ENCODE results near the gene ADAM19.

Gene ADAM19, protein sequence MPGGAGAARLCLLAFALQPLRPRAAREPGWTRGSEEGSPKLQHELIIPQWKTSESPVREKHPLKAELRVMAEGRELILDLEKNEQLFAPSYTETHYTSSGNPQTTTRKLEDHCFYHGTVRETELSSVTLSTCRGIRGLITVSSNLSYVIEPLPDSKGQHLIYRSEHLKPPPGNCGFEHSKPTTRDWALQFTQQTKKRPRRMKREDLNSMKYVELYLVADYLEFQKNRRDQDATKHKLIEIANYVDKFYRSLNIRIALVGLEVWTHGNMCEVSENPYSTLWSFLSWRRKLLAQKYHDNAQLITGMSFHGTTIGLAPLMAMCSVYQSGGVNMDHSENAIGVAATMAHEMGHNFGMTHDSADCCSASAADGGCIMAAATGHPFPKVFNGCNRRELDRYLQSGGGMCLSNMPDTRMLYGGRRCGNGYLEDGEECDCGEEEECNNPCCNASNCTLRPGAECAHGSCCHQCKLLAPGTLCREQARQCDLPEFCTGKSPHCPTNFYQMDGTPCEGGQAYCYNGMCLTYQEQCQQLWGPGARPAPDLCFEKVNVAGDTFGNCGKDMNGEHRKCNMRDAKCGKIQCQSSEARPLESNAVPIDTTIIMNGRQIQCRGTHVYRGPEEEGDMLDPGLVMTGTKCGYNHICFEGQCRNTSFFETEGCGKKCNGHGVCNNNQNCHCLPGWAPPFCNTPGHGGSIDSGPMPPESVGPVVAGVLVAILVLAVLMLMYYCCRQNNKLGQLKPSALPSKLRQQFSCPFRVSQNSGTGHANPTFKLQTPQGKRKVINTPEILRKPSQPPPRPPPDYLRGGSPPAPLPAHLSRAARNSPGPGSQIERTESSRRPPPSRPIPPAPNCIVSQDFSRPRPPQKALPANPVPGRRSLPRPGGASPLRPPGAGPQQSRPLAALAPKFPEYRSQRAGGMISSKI

DNA sequence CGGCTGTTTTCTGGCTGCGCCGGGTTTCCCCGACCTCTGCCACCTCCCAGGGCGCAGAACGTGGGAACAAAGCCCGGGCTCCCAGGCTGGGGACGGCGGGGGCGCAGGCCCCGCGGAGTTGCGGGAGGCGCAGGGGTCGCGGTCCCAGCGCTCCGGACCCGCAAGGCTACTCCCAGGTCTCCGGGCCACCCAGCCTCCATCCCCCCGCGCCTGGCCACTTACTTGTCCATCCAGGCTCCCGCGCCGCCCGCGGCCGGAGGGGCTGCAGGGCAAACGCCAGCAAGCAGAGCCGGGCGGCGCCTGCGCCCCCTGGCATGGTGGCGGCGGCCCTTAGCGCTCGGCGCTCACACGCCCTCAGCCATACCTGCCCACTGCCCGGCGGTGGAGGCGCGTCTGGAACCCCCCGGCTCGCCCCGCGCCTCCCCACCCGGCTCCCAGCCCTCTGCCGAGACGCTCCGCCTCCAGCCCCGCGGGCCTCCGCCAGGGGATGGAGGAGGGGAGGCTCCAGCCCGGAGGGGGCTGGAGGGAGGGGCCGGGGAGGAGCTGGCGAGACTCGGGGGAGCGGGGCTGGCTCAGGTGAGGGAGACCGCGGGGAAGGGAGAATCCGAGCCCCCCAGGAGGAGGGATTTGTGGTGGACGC, at the start of gene ADAM19:
Gene ADAM19 (minus strand): TSS at position 395 of the 640 bp plus-strand sequence. CDS start 79 bp downstream, at position 316.
- DNase-seq: peak; percentile 36

DNA sequence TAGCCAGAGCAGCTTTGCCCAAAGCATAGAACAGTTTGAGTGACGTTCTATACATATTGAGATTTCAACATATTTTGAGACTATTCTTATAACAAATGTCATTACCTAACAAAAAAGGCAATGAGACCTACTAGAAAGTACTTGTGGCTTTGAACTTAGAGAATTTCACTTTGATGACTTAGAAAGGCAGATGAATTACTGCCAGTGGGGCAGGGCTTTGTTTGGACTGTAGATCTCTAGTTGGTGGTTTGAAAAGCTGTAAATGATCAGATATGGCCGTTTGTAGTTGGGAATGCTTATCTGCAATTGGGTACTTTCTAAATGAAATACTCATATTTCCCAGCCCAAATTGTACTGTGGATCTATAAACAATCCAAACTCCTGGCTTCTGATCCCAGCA, 48.6 kb upstream of the ADAM19 start:
- no peak for DNase-seq

DNA sequence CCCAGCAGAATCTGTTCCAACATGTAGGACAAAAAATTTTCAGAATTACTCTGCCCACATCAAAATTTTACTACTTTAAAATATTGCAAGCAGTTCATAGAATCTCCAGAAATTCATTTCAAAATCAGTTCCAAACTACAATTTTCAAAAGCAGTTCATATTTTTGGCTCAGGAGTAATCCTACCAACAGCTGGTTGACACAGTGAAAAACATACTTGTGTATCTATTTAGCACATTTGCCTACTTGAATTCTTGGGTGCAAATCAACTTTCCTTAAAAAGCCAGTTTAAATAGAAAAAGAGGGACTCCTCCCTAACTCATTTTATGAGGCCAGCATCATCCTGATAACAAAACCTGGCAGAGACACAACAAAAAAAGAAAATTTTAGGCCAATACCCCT, 45.2 kb upstream of the ADAM19 start:
- DNase-seq: no peak

DNA sequence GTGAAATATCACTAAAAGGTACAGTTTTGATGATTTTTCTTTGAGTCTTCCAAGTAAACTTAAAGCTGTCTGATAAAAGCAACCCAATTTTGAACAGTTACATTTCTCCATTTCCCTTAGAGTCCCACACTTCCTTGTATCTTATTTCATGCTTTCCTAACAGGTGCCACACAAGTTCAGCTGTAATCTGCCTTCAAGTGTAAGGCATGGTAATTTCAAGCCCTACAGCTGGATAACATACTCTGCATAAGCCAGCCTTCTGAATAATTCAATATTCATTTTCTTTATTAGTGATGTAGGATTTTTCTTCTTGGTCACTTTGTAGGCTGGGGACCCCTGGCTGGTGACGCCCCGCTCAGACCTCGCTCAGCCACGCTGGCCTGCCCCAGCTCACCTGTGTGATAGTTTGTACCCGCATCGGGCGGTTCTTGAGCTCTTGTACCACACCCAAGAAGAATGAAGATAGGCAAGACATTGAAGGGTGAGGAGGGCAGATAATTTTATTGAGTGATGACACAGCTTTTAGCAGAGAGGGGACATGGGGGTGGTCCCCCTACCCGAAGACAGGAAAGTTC, 42.7 kb upstream of the ADAM19 start:
- no peak for DNase-seq

DNA sequence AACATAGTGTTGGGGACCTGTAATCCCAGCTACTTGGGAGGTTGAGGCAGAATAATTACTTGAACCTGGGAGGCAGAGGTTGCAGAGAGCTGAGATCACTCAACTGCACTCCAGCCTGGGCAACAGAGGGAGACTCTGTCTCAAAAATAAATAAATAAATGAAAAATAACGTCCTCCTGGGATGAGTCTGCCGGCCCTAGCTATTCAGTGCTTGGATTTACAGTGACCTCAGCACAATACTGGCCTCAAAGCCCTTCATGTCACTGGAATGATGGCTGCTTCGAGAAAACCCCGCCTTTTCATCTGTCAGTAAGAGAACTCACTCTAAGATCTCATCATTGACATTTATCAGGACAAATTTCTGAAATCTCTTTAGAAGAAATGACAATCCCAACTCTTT, 41.2 kb upstream of the ADAM19 start:
- DNase-seq: no peak

DNA sequence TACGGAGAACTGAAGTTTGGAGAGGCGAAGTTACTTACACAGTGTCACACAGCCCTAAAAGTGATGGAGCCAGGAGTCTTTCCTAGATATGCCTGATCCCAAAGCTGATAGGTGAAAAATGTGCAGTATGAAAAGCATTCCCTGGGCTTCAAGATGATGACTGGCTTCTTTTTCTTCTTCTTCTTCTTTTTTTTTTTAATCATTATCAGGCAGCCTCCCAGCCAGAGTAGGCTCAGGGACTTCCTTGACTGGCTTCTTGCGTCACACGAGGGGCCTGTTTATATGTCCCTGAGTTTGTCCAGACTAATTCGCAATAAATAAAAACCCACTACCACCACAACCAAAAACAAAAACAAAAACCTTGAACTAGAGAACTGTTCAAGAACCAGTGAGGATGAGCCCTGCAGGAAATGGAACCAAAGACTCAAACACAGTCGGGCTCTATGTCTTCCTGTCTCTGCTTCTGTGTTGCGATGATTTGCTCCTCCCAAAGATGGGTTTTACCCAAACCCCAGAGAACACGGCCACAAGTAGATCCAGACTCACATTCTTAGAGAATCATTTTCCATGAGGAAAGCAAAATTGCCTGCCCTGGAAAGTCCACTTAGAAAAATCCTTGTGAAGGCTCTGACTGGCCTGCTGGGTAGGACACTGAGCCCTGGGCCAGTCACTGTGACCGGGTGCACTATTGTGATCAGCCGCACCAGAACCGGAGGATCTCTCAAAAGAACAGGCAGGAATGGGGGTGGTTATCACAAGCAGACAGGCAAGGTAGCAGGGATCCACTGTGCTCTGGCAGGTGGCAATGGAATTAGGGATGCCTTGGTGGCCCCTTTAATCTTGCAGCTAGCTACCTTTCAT, 38.0 kb upstream of the ADAM19 start:
- DNase-seq: no peak

DNA sequence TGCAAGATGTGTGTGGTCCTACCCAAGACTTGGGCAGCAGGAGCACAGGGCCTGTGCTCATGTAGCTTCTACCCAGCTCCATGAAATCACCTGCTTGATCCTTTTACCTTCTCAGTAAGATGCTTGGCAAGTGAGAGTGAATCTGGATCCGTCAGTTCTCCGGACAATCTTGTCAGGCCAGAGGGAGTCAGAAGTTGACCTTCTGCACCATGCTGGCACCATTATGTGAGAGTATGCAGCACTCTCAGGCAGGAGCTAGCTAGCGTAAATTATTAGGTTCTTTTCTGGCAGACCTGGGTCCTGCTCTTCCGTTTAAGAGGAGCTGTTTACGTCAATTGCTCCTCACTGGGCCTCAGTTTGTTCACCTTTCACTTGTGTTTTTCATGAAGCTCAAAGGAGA, 37.0 kb upstream of the ADAM19 start:
- no peak for DNase-seq

DNA sequence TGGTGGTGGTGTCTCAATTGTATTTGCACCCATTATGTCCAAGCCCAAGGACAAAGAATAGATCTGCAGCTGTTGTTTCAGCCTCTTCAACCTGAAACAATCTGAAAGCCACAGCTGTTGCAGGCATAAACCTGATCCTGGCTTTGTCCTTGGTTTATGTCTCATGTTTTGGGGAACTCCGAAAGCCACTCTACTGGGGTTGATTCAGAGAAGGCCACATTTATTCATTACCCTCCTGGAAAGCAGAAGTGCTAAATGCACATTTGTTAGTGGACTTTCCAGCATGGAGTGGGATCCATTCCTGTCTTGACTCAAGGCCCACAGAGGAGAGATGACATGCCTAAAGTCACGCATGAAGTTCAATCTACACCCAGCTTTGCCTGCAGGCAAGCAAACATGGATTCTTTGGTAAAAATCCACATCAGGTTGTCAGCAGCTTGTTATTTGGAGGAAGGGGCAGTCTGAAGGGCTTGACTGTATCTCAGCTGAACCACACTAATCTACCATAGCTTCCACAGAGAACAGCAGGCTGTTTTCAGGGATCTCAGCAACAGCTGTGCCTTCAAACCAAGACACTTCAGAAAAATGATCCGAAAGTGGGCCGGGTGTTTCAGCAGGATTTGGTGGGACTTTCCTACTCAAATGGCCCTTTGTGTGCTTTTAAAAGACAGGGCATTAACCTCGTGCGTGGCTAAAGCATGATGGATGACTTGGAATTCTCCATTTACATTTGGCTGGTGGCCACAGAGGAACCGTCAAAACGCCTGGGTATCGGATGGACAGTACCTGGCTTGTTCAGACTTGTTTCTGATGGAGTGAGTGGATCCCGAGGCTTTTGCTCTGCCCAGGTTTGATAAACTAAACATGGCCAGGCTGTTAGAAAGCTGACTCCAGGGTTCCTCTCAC, 36.2 kb upstream of the ADAM19 start:
- no peak for DNase-seq

DNA sequence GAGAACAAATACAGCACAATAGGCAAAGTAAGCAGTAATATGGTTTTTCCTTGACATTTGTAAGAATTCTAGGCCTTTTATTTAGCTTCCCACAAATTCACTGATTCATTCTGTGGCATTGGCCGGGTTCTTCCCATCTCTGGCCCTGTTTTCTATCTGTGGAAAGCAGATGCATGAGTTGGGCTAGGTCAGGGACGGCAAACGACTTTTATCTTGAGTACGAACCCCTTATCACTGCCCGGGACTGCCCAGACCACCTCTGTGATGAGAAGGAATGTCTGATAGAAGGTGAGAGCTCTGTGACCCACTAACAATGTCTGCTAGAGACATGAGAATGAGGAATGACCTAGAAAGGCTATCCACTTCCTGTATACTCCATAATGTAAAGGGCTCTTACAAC, 35.4 kb upstream of the ADAM19 start:
- no peak for DNase-seq

DNA sequence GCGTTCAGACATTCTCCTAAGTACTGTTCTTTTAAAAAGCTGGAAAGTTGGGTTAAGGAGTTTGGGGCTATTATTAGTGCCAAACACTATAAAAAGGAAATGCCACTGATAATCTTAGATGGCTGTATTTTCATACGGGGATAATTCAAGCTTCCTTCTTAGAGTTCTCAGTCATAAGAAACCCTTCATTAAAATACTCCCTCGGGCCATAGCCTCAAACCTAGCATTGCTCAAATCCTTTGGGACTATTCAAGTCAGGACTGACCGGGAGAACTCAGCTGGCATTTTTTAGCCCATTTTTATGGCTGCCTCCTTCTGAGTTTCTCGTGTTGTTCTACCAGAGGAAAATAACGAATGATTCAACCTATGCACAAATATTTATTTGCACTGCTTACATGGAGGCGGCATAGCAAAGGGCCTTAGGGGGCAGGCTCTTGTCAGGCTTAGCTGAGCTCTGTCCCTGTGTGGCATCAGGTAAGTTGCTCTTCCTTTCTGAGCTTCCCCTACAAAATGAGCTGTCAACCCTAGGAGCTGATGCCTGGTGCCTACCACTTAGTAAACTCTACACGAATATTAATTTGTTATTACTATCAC, 33.5 kb upstream of the ADAM19 start:
- no peak for DNase-seq

DNA sequence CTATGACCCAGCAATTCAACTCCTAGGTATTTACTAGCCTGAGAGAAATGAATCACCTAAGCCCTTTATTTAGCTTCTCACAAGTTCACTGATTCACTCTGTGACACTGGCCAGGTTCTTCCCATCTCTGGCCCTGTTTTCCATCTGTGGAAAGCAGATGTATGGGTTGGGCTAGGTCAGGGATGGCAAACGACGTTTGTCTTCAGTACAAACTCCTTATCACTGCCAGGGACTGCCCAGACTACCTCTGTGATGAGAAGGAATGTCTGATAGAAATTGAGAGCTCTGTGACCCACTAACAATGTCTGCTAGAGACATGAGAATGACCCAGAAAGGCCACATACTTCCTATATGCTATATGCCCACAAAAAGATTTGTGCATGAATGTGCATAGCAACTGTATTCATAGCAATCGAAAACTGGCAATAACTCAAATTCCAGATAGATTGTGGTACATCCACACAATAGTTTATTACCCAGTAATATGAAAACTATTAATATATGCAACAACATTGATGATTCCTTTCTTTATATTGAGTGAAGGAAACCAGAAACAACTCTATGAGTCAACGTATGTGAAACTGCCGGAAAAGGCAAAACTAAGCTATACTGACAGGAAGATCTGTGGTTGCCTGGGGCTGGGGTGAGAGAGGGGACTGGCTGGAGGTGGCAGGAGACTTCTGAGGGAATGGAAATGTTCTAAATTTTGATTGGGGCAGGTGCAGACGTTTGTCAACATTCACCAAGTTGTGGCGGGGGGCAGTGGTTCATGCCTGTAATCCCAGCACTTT, 32.0 kb upstream of the ADAM19 start:
- peak; percentile 58 for DNase-seq

DNA sequence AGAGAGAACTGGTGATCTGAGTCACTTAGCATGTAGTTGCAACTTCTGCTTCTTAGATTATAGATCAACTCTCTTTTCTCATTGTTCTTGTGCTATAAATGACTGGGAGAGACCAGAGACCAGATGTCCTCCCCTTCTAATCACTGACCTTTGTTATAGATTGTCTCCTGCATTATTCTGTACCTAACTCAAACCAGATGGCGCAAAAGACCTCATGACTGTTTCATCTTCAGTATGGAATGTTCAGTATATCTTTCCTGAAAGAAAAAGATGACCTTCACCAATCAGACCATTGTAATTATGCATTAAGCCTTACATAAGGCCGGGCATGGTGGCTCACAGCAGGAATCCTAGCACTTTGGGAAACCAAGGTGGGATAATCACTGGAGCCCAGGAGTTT, 30.5 kb upstream of the ADAM19 start:
- DNase-seq: no peak

DNA sequence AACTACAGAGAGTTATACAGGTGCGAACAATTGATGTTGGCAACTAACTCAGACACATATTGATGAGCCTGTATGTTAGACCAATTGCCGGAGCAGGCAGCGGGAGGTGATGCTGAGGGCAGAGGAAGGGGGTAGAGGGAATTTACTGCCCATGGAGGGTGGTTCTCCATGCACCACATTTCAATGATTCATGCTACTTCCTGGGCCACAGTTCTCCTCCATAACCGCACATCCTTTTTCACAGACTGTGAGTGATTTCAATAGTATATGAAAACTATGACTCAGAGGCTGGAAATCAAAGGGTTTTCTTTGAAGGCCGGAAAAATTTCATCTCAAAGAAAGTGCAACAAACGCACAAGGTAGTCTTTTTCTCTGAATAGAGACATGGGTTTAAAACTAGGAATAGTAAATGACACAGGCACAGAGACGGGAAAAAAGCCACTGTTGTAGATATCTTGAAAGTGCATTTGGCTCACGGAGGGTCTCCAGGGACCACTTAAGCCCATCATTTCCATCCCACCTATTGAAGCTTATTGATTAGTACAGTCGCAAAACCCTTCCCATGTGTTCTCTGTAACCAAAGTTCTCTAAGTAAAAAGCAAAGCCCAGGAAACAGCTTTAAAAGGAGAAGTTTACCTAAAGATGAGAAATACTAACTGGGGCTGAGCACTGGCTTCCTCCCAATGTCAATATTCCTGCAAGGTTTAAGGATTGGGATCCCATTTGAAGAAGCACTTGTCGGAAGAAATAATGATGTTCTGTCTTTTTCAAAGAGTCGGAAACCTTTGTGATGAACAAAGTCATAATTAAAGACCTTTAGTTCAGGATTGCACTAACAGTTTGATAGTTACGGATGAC, 28.0 kb upstream of the ADAM19 start:
- peak; percentile 94 for DNase-seq

DNA sequence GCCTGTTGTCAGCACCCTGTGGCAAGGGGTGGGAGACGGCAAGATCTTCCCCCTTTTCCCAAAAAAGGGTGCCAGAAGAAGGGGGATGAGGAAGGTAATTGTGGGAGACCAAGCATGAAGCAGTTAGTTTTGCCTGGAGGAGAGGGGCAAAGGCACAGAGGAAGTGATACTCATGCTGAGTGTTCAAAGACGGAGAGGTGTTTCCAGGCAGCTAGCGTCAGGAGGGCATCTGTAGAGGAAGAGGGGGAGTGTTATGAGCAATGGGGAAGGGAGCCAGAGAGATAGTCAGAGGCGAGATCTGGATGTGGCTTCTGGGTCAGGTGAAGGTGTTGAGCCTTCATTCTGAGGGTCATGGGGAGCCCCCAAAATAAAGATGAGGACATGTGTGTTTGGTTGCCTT, 26.9 kb upstream of the ADAM19 start:
- DNase-seq: peak; percentile 84

DNA sequence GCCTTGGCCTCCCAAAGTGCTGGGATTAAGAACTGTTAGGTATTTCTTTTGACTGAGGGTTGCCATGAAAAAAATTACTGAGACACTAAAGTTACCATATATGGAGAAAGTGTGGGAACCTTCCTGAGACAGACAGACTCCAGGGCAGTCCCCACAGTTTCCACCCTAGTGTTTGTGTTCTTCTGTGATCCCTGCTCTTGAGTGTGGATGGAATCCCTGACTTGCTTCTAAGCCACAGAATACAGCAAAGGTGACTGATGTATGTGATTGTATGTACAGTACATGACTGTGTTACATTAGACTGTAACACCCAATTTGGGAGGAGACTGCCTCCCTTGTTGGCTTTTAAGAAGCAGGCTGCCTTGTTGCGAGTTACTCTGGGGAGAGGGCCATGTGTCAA, 24.7 kb upstream of the ADAM19 start:
- DNase-seq: no peak

DNA sequence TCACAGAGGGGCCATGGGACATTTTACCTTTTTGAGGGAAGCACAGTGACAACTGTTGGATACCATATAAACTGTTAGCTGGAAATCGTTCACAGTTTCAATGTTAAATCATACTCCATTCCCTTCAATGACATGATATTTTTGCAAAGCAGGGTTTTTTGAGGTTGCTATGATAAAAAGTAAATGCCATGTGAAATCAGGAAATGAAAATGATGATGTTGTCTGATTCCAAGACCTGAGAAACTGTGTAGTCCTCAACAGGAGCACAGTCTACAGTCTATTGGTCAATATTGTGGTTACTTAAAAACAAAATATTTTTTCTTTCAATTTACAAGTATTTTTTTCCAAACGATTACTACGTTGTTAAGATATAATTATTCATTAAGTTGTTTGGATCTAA, 24.0 kb upstream of the ADAM19 start:
- DNase-seq: no peak

DNA sequence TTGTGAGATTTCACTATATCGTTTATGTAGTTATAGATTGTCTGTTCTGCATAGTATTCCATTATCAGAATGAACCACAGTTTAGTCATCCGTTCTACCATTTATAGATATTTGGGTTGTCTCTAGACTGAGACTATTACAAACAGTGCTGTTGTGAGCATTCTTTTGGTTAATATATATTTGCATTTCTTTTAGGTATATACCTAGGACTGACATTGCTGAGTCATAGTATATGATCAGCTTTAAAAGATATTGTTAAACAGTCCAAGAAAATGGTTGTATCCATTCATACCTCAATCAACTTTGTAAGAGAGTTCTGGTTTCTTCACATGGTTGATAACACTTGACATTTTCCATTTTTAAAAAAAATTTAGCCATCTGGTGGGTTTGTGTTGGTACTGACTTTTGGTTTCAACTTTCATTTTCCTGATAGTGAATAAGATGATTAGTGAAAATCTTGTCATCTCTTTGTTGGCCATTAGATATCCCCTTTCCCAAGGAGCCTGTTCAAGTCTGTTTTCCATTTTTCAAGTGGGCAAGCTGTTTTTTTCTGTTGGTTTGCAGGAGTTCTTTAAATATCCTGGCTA, 22.9 kb upstream of the ADAM19 start:
- DNase-seq: no peak

DNA sequence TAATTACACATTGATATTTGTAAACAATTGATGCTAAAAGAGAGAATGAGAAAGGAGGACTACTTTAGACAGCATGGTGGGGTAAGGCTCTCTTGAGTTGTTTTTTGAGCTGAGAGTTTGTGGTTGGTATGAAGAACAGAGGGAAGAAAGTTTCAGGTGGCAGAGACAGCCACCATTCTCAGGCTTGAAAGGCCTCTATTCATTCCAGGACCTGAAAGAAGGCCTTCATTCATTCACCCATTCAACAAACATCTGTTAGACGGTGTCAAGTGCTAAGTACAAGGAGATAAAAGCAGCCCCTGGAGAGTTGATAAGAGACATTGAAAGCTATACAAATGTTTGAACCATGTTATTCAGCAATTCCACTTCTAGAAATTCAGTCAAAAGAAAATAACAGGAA, 21.7 kb upstream of the ADAM19 start:
- no peak for DNase-seq

All from NCI-H226 (cell line).